Myocyte (in vitro differentiated cells): ENCODE results near the gene PRR23B. TPM values are rescaled to one million over a fixed set of nuclear protein-coding genes. Genes with fewer than 3 reads are reported as not detected.
"Not testable (repeated sequence)": the region's sequence is repeated elsewhere in the genome, so short reads cannot be mapped to it uniquely, and the experiment has no call there.

Experiments used
- DNase-seq: peaks from one replicate; pipeline ENCODE4 v3.0.0-alpha.2; 2012; ENCODE audit warnings: low read depth
- polyA plus RNA-seq: library from polyadenylated mRNA; unstranded; fragments of >200 nt; gene quantifications from one replicate; pipeline ENCODE4 v1.2.1, GENCODE V29; 2012; ENCODE audit warnings: missing spikeins
- total RNA-seq: library from RNA; depleted of rRNA; stranded (reverse); fragments of >200 nt; gene quantifications from 2 replicates; pipeline ENCODE4 v1.2.3, GENCODE V29; 2014

Gene PRR23B
- not detected in 2 replicates for total RNA-seq
- polyA plus RNA-seq = not detected

GRCh38 chr3:139020868-139021234 is at the start of gene PRR23B:
TSS of gene PRR23B (minus strand) at chr3:139020926. CDS start at chr3:139020661, 265 bp downstream.
- DNase-seq = no peak

DNA sequence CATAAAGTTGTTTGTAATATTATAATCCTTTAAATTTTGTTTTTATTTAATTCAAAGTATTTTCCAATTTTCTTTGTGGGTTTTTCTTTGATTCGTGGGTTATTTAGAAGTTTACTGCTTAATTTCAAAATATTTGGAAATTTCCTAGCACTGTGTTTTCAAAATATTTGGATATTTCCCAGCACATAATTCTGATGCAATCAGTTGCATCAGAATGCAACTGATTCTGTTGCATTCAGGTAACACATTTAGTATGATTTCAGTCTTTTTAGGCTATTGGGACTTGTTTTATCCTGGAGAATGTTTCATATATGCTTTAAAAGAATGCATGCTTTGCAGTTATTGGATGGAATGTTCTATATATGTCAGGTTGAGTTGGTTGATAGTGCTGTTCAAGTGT is 42.2 kb upstream of the PRR23B start:
- no peak for DNase-seq

DNA sequence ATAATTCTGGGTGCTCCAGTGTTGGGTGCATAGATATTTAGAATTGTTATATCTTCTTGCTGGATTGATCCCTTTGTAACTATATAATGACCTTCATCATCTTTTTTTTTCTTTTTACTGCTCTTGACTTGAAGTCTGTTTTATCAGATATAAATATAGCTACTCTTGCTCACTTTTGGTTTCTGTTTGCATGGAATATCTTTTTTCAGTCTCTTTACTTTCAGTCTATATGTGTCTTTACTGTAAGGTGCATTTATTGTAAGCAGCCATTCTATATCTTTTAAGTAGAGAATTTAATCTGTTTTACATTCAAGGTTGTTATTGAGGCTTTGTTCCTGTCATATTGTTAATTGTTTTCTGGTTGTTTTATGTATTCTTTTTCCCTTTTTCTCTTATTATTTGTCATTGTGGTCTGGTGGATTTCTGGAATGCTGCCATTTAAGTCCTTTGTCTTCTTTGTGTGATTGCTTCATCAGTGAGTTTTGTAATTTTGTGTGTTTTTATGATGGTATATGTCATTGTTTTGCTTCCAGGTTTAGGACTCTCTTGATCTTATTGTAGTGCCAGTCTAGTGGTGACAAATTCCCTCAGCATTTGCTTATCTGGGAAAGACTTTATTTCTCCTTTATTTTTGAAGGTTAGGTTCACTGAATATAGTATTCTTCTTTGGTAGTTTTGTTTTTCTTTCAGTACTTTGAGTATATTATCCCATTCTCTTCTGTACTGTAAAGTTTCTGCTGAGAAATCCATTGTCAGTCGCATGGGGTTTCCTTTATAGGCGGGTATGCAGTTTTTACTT is 32.3 kb upstream of the PRR23B start:
- DNase-seq = no peak

DNA sequence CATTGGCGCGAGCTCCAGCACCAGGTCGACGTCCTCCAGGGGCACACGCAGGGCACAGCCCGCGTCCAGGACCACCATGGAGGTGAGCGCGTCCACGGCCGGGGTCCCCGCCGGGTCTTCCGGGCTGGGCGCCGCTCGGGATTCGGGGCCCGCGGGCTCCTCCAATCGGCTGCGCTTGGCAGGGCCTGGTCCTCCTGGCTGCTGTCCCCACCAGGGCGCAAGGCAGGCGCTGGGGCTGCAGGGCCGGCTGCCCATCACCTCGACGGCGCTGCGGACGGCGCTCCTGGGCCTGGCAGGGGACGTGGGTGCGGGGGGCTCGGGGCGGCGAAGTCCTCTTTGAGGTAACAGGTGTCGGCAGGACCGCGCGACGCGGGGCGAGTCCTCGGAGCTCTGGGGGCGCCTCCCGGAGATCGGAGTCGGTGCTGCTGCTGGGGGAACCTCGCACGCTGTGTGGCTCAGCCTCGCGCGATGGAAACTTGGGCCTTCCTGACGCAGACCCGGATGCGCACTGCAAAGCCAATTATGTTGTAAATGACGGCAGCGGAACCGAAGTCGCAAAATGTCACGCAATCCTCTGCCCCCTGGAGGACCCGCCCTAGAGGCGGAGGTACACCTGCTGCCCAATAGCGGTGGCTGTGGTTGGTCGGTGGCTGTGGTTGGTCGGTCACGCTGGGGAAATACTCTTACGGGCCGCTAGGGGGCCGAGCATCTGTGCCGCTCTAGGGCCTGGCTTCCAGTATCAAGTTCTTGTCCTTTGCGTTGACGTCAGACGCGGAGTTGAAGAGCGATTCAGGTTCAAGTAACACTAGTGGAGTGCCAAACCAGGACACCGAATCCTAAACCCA is 23.9 kb upstream of the PRR23B start, which contains the start of gene PRR23C:
Gene PRR23C (minus strand): TSS at position 527 of the 845 bp plus-strand sequence. CDS start 272 bp downstream, at position 255.
- DNase-seq = no peak

DNA sequence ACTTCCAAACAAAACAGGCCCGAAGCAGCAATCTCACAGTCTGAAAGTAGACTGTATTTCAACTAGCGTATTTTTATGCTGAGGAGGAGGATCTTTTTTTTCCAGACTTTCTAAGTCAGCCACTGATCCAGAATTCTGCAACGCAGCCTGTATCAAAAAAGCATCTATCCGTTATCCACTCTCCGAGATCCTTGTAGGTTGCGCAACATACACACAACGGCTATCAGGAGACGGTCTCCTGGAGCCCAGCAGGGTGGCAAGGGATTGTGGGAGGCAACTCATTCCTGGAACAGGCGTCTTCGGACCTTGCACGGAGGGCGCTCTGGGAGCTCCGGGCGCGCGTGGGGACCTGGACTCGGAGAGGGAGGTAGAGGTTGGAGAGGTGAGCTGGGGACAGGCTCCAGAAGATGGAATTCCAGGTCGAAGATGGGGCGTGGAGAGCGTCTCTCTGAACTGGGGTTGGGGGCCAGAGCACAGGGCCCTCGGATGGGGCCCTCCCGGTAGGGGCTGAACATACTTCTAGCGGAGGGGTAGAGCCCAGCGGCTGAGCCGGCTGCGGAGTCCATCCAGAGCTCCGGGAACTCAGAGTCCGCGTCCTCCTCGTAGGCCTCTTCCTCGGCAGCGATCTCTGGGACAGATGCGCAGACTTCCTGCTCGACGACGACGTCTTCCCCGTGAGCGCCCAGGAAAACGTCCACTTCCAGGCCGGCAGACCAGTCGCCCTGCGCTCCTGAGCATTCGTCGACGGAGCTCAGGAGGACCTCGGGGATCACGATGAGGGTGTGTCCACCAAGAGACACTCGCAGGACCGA is 23.0 kb upstream of the PRR23B start:
- no peak for DNase-seq

DNA sequence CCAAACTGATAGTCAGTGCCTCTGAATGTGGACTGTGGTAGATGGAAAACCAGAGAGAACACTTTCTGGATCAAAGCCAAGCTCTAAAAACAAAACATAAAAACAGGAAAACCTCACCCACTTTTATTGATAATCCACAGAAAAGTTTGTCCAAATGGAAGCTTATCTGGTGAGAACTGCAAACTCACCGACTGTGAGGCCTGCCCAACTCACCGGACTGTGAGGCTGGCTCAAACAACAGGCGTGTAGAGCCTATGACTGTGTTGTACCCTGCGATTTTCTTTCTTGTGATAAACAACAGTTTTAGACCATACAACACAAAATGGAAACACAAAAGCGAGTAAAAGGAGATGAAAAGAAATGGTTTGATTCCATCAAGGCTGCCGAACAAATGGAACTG is 16.8 kb upstream of the PRR23B start:
- no peak for DNase-seq

DNA sequence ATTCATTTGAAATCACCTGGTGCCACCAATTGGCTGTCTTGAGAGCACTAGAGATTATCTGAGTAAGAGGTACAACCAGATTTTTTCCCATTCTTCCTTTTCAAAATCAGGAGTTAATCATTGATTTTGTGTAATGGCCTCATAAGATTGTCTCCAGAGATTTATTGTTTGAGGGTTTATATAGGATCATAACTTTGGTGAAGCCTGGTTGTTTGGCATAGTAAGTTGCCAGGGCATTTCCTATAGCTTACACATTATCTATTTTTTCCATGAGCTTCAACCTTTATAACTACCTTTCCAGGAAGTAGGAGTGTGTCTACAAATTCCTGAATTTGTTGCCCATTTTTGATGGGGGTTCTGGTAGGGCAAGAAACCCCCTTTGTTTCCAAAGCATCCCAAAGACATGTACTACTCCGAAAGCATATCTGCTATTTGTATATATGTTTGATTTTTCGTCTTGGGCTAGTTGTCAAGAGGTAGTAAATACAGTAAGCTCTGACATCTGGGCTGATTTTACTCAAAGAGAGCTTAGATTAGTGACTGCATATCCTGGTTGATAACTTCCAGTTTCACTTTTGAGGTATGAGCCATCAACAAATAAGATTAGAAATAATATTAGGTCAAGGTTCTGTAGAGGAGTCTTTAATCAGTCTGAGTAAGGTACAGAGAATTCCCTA is 11.7 kb upstream of the PRR23B start:
- no peak for DNase-seq

DNA sequence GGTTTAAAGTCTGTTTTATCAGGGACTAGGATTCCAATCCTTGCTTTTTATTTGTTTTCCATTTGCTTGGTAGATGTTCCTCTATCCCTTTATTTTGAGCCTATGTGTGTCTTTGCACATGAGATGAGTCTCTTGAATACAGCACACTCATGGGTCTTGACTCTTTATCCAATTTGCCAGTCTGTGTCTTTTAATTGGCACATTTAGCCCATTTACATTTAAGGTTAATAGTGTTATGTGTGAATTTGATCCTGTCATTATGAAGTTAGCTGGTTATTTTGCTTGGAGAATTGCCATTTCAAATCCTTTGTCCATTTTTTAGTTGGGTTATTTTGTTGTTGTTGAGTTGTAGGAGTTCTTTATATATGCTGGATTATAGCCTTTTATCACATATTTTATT is 9.8 kb upstream of the PRR23B start:
- not testable (repeated sequence) for DNase-seq

- DNase-seq = no peak
Observed at GRCh38 chr3:139024968-139025367, 4.2 kb upstream of the PRR23B start.

DNA sequence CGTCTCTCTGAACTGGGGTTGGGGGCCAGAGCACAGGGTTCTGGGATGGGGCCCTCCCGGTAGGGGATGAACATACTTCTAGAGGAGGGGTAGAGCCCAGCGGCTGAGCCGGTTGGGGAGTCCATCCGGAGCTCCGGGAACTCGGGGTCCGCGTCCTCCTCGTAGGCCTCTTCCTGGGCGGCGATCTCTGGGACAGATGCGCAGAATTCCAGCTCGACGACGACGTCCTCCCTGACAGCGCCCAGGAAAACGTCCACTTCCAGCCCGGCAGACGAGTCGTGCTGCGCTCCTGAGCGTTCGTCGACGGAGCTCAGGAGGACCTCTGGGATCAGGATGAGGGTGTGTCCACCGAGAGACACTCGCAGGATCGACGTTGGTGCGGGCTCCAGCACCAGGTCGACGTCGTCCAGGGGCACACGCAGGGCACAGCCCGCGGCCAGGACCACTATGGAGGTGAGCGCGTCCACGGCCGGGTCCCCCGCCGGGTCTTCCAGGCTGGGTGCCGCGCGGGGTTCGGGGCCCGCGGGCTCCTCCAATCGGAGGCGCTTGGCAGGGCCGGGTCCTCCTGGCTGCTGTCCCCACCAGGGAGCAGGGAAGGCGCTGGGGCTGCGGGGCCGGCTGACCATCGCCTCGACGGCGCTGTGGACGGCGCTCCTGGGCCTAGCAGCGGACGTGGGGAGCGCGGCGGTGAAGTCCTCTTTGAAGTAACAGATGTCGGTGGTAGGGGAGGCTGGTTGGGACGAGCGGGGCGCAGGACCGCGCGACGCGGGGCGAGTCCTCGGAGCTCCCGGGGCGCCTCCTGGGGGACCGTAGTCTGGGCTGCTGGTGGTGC is 474 bp downstream of the PRR23B start:
- DNase-seq = no peak

DNA sequence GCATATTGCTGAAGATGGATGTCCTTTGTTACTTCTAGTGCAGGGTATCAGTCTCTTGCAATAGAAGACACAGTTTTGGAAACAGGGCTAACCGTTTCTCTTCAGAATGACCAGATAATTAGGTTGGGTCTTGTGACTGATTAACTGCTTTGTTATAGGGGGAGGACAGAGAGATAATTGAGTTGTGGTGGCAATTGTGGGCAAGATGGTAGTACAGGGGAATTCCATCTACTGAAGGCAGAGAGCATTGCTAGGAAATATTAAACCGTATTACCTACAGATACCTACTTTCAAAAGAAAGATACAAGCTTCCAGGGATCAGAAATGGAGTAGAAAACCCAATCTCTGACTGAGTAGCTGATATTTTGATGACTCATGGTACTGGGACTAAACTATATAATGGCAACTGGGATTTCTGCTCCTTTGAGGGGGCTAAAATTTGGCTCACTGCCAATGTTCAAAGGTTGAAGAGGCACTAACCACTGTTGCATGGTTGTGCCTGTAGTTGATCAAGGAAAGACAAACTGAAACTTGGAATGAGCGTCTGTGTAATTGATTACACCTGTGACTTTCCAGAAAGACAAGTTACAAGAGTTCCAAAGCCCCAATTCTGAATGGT is 4.2 kb downstream of the PRR23B start:
- DNase-seq = no peak

GRCh38 chr3:139006051-139006716 is 14.5 kb downstream of the PRR23B start, which contains the start of gene PRR23A:
TSS of gene PRR23A (minus strand) at chr3:139006268. CDS start at chr3:139006268, 0 bp downstream.
- DNase-seq = no peak

DNA sequence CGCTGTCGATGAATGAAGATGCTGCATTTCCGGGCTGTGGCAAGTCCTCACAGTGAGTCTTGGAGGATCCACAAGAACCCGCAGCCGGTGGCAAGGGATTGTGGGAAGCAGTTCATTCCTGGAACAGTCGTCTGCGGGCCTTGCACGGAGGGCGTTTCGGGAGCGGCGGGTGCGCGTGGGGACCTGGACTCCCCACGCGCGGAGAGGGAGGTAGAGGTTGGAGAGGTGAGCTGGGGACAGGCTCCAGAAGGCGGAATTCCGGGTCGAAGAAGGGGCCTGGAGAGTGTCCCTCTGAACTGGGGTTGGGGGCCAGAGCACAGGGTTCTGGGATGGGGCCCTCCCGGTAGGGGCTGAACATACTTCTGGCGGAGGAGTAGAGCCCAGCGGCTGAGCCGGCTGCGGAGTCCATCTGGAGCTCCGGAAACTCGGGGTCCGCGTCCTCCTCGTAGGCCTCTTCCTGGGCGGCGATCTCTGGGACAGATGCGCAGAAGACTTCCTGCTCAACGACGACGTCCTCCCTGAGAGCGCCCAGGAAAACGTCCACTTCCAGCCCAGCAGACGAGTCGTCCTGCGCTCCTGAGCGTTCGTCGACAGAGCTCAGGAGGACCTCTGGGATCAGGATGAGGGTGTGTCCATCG is 15.3 kb downstream of the PRR23B start:
- no peak for DNase-seq

DNA sequence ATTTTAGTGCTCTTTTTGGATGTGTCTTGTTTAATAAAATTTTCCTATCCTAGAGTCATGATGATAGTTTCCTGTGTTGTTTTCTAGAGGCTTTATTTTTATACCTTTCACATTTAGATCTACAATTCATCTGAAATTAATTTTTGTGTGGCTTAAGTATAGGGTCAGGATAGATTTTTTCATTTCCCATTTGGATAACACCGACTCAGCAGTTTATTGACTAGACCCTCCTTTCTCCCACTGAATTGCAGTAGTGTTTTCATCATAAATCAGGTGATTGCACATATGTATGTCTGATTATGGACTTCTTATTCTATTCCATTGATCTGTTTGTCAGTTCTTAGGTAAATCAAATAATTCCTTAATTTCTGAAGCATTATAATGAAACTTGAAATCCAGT is 25.0 kb downstream of the PRR23B start:
- no peak for DNase-seq

GRCh38 chr3:138987181-138987580 is 33.5 kb downstream of the PRR23B start:
- no peak for DNase-seq

- DNase-seq = peak; percentile 38
Observed at GRCh38 chr3:138985932-138986331, 34.8 kb downstream of the PRR23B start.

DNA sequence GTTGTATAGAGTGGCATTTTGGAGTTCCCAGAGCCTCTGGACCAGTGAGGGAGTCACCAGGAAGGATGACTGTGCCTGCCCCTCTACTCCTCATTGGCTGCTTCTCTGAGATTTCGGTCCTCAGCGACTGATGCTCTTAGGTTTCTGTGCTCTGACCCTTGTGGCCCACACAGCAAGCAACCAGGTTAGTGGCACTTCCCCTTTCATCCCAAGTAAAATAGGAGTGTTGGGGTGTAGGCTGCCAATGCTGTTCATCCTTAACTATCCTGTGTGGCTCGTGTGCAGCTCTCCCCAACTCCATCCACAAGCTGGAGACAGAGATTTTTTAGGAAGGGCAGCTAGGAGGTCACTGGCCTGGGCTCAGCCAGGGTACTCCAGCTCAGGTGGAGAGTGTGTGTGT is 35.9 kb downstream of the PRR23B start:
- DNase-seq = no peak

DNA sequence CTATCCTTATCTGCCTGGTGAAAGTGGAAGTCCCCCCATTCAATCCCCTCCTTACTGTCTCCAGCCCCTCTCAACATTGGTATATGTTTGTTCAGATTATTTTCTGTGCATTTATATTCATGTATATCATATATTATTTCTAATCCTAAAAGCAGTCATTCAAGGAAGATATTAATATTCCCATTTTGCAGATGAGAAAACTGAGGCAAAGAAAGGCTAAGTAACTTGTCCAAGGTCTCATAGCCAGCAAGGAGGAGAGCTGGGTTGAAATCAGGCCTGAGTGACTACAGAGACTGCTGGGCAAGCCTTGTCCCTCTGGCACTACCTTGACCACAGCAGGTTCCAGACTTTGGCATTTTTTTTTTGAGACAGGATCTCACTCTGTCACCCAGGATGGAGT is 44.7 kb downstream of the PRR23B start:
- DNase-seq = no peak
